ENCODE data around the gene ELOB.
A peak's percentile ranks its signal among the peaks of the same experiment; 100 is the strongest.

ELOB gene

GRCh38 chr16:2767891-2768290, 9.2 kb downstream of the ELOB start:
- Mint-ChIP-seq H3K27me3 (no peaks in the 10 kb centered on the region), H3K4me1 (peaks cover 34% of the 10 kb centered on the region), H3K27ac (no peak overlapping the region), H3K9me3 (no peaks in the 10 kb centered on the region), H3K4me3 (no peak overlapping the region), H3K36me3 (peaks cover 87% of the 10 kb centered on the region)
- ATAC-seq: no peak

- peaks cover 33% of the 10 kb centered on the region for H3K4me1 Mint-ChIP-seq
- H3K9me3 Mint-ChIP-seq: no peaks in the 10 kb centered on the region
- no peak for ATAC-seq
- H3K4me3 Mint-ChIP-seq: no peak overlapping the region
- H3K36me3 Mint-ChIP-seq: peaks cover 87% of the 10 kb centered on the region
- no peak overlapping the region for H3K27ac Mint-ChIP-seq
- no peaks in the 10 kb centered on the region for H3K27me3 Mint-ChIP-seq
Observed at GRCh38 chr16:2767140-2767731, 9.8 kb downstream of the ELOB start.

GRCh38 chr16:2766430-2767139, 10.5 kb downstream of the ELOB start:
- H3K27me3 Mint-ChIP-seq: no peaks in the 10 kb centered on the region
- no peak overlapping the region for H3K4me3 Mint-ChIP-seq
- H3K9me3 Mint-ChIP-seq: no peaks in the 10 kb centered on the region
- H3K27ac Mint-ChIP-seq: no peak overlapping the region
- no peak for ATAC-seq
- peaks cover 90% of the 10 kb centered on the region for H3K36me3 Mint-ChIP-seq
- peaks cover 33% of the 10 kb centered on the region for H3K4me1 Mint-ChIP-seq

- no peak overlapping the region for H3K27ac Mint-ChIP-seq
- H3K4me1 Mint-ChIP-seq: peaks cover 28% of the 10 kb centered on the region
- no peak overlapping the region for H3K4me3 Mint-ChIP-seq
- no peaks in the 10 kb centered on the region for H3K9me3 Mint-ChIP-seq
- no peak for ATAC-seq
- peaks cover 92% of the 10 kb centered on the region for H3K36me3 Mint-ChIP-seq
- no peaks in the 10 kb centered on the region for H3K27me3 Mint-ChIP-seq
Observed at GRCh38 chr16:2765462-2766404, 11.3 kb downstream of the ELOB start.

- no peak for ATAC-seq
- Mint-ChIP-seq H3K4me1 (peaks cover 29% of the 10 kb centered on the region), H3K27ac (no peak overlapping the region), H3K36me3 (peaks cover 94% of the 10 kb centered on the region), H3K9me3 (no peaks in the 10 kb centered on the region), H3K27me3 (no peaks in the 10 kb centered on the region), H3K4me3 (no peak overlapping the region)
Observed at GRCh38 chr16:2764718-2765117, 12.4 kb downstream of the ELOB start.

GRCh38 chr16:2763173-2763572, 13.9 kb downstream of the ELOB start:
- Mint-ChIP-seq H3K4me1 (peaks cover 19% of the 10 kb centered on the region), H3K27me3 (no peaks in the 10 kb centered on the region), H3K9me3 (no peaks in the 10 kb centered on the region), H3K4me3 (no peak overlapping the region), H3K36me3 (peaks cover 98% of the 10 kb centered on the region), H3K27ac (no peak overlapping the region)
- no peak for ATAC-seq

GRCh38 chr16:2762711-2763110, 14.4 kb downstream of the ELOB start:
- Mint-ChIP-seq H3K4me1 (peaks cover 18% of the 10 kb centered on the region), H3K4me3 (no peak overlapping the region), H3K9me3 (no peaks in the 10 kb centered on the region), H3K27ac (no peak overlapping the region), H3K36me3 (peaks cover 99% of the 10 kb centered on the region), H3K27me3 (no peaks in the 10 kb centered on the region)
- no peak for ATAC-seq

- Mint-ChIP-seq H3K27me3 (no peaks in the 10 kb centered on the region), H3K9me3 (no peaks in the 10 kb centered on the region), H3K4me1 (peaks cover 22% of the 10 kb centered on the region), H3K27ac (no peak overlapping the region), H3K36me3 (peaks cover 100% of the 10 kb centered on the region), H3K4me3 (no peak overlapping the region)
- ATAC-seq: no peak
Observed at GRCh38 chr16:2761886-2762583, 15.0 kb downstream of the ELOB start.

- Mint-ChIP-seq H3K36me3 (peaks cover 100% of the 10 kb centered on the region), H3K4me1 (peaks cover 28% of the 10 kb centered on the region), H3K27ac (no peak overlapping the region)
Observed at GRCh38 chr16:2761472-2761871, 15.6 kb downstream of the ELOB start.

GRCh38 chr16:2757344-2757743, 19.7 kb downstream of the ELOB start:
- Mint-ChIP-seq H3K27ac (no peak overlapping the region), H3K27me3 (no peaks in the 10 kb centered on the region), H3K4me3 (no peak overlapping the region), H3K4me1 (peaks cover 51% of the 10 kb centered on the region), H3K36me3 (peaks cover 87% of the 10 kb centered on the region), H3K9me3 (no peaks in the 10 kb centered on the region)
- no peak for ATAC-seq

More at GRCh38 chr16:2761472-2761871, 15.6 kb downstream of the ELOB start:
- ATAC-seq: no peak
- Mint-ChIP-seq H3K4me3 (no peak overlapping the region), H3K27me3 (no peaks in the 10 kb centered on the region), H3K9me3 (no peaks in the 10 kb centered on the region)

- Mint-ChIP-seq H3K4me3 (peak overlapping the region; percentile 1), H3K27ac (peak overlapping the region; percentile 1), H3K4me1 (peaks cover 58% of the 10 kb centered on the region), H3K9me3 (peaks cover under 1% of the 10 kb centered on the region), H3K36me3 (peaks cover 81% of the 10 kb centered on the region), H3K27me3 (no peaks in the 10 kb centered on the region)
- no peak for ATAC-seq
Observed at GRCh38 chr16:2756288-2757015, 20.6 kb downstream of the ELOB start.

- ATAC-seq: no peak
- H3K9me3 Mint-ChIP-seq: peaks cover 5% of the 10 kb centered on the region
- H3K4me1 Mint-ChIP-seq: peaks cover 64% of the 10 kb centered on the region
- H3K36me3 Mint-ChIP-seq: peaks cover 76% of the 10 kb centered on the region
- H3K27ac Mint-ChIP-seq: peak overlapping the region; percentile 99
- H3K27me3 Mint-ChIP-seq: no peaks in the 10 kb centered on the region
- peak overlapping the region; percentile 89 for H3K4me3 Mint-ChIP-seq
Observed at GRCh38 chr16:2755158-2755557, 21.9 kb downstream of the ELOB start.

- Mint-ChIP-seq H3K4me3 (peak overlapping the region; percentile 89), H3K36me3 (peaks cover 70% of the 10 kb centered on the region), H3K27me3 (no peaks in the 10 kb centered on the region), H3K27ac (peak overlapping the region; percentile 99), H3K4me1 (peaks cover 64% of the 10 kb centered on the region), H3K9me3 (peaks cover 5% of the 10 kb centered on the region)
- no peak for ATAC-seq
Observed at GRCh38 chr16:2753733-2754020, 23.4 kb downstream of the ELOB start.

GRCh38 chr16:2752850-2753732, 24.0 kb downstream of the ELOB start:
- Mint-ChIP-seq H3K4me1 (peaks cover 64% of the 10 kb centered on the region), H3K4me3 (peak overlapping the region; percentile 95), H3K27me3 (no peaks in the 10 kb centered on the region), H3K9me3 (peaks cover 5% of the 10 kb centered on the region), H3K27ac (peak overlapping the region; percentile 99), H3K36me3 (peaks cover 65% of the 10 kb centered on the region)
- ATAC-seq: peak; percentile 74

Measured in stimulated activated memory B cell treated with anti-CD40 and anti-IgM and Interleukin-4, amounts not matched to agents 10 μg/mL and 1 μg/mL and 100 μg/mL, for 72 hours (primary cell).